ACHN (cell line): Measurements from ENCODE around the gene DVL3.

Experiments
- DNase-seq: peaks from one replicate; pipeline ENCODE4 v3.0.0-alpha.2; 2015
- in situ Hi-C: cut with HindIII; loops from 2 replicates; pipeline ENCODE4 v1.10.0; 2017; ENCODE audit warnings: low sequenced_read_pairs, low pct_ligation_motif_present, low pct_unique_long_range_greater_than_20kb

DVL3 gene

DNA sequence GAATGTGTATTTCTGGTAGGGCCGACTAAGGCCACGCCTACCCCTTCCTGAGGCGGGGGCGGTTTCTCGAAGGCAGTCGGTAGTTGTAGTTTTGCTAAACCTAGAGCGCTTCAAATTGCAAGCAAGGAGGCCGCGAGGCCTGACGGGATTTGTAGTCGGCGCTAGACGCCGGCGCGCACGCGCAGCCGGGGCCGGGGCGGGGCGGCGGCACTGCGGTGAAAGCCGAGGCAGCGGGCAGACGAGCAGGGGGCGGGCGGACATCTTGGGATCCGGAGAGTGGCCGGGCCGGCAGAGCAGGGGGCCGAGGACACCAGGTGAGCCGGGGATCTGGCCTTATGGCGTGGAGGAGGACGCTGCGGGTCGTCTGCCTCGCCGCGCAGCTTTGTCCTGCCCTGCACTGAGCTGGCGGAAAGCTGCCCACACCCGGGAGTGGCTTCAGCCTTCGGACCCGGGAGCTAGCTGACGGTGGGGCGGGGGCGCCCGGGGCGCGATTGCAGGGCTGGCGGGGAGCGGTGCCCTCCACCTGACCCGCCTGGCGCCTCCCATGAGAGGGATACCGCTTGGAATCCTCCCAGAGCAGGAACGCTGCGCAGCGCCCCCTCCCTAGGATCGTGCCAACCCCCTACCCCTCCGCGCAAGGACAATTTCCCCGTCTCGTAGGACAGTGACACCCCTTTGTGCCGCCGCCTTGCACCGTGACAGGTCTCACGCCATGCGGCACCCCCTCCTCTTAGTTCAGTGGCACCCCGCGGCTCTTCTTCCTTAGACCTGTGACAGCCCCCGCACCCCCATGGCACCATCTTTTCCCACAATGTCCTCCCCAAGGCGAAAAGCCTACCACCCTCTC is 19.7 kb downstream of the DVL3 start, which contains the start of gene AP2M1:
TSS of gene AP2M1 (plus strand) at position 210 of the 847 bp plus-strand sequence. CDS start 2,139 bp downstream, outside the sequence.
- in situ Hi-C loops, result no loop called here
- DNase-seq, result peak; percentile 98

DNA sequence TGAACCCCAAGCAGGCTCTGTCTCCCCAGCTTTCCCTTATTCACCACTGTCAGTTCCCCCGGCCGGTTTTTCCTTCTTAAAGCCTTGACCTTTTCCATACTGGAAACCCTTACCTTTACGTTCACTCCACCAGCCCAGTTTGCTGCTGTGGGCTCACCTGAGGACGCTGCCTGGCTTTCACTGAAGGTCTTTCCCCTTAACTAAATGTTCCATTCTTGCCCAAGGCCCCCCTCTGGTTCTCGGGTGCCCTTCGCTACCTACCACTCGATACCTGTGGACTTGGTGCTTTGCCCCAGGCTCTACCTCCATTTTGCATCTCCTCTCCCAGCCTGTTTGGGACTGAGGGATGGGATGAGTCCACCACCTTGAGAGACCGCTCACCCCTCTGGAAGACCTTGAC is 20.3 kb downstream of the DVL3 start:
- in situ Hi-C loops, result no loop called here
- no peak for DNase-seq

DNA sequence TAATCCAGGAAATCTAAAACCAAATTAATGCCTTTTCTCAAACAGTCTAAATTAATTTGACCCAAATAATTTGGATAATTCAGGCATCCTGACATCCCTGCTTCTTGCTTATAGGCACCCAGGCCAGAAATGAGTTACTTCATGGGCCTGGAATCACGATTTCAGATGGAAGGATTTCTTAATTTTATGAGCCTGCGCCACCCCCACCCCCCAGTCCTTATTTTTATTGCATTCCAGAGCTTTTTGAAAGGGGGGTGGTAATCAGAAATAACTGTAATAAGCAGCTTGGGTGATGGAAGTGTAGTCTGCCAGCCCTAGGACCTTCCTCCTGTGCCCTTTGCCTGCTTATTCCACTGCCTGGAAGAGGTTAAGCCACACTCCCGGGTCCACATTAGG is 20.8 kb downstream of the DVL3 start:
- in situ Hi-C loops, result no loop called here
- DNase-seq, result no peak

DNA sequence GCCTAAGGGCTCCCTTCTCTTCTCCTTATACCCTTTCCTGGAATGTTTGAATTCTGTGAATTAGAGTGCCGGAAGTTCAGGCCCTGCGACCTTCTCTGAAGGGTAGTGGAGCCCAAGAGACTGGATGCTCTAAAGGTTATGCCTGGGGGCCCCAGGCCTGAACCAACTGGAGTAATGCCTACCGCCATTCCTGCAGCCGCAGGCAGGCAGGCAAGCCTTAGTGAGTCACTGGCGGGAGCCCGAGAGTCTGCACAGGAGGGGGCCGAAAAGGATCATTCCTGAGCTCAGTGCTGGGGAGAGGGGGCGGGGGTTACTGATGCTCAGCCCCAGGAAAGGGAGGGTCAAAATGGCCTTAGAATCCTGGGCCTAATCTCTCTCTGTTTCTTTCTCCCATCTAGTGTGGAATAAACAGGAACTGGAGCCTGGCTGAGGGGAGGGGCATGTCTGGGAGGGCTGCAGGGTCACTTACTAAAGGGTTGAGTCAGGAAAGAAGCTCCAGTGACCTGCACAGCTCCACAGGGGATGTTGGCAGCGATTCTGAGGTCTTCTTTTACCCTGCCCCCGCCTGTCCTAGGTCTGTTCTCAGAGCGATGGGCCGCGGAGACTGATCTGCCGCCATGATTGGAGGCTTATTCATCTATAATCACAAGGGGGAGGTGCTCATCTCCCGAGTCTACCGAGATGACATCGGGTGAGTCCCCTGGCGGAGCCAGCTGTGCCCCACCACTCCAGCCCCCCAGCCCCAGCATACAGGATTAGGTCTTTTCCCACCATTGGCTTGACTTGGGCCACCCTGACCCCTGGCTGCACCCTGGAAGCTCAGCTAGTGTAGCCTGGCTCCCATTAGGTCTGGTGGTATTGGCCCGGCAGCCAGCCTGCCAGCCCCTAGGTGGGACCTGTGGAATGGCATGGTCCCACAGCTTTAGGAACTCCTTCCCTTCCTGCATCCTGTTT is 21.5 kb downstream of the DVL3 start:
- in situ Hi-C loops, result no loop called here
- DNase-seq, result peak; percentile 95

- in situ Hi-C loops, result no loop called here
Observed at GRCh38 chr3:184177331-184177731, 22.2 kb downstream of the DVL3 start.

DNA sequence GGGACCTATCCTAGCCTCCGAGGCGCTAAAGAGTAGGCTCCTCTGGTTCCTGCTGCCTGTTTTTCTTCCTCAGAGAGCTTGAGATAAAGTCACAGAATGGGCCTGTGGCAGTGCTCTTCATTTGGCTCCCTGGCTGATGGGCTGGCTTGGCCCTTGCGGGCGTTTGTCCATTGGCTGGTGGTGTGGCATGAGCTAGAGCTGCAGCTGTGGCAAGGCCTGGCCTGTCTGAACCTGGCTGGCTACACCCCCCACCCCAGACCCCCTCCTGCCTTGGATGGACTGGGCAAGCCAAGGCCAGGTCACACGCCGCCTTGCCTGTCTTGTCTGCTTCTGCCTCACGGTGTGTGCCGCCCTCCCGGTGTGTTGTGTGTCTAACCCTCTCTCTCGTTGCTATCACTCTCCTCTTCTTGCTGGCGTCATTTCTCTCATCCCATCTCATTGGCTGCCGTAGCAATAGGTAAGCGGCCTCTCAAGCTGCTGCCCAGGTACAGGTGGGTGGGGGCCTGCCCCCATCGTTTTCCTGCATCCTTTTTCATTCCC is 22.7 kb downstream of the DVL3 start:
- in situ Hi-C loops, result no loop called here

More at GRCh38 chr3:184177331-184177731, 22.2 kb downstream of the DVL3 start:
- no peak for DNase-seq

GRCh38 chr3:184178521-184179138 is 23.5 kb downstream of the DVL3 start:
- no peak for DNase-seq
- in situ Hi-C loops, result no loop called here

More for the DNA sequence above, 22.7 kb downstream of the DVL3 start:
- DNase-seq, result no peak

DNA sequence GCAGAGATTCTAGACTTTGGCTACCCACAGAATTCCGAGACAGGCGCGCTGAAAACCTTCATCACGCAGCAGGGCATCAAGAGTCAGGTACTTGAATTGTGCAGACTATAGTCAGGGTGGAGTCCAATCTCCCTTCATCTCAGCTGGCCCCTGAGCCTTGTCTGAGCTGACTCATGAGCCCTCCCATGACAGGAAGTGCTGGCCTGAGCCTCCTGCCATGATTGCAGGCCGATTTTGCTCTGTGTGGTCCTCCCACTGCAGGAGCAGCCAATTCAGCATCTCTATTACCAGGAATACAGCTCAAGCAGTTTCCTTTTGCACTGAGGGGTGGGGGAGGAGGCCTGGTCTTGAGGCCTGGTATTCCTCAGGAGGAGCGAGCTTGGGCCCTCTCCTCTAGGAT is 25.0 kb downstream of the DVL3 start:
- in situ Hi-C loops, result no loop called here
- DNase-seq, result no peak

- in situ Hi-C loops, result no loop called here
- no peak for DNase-seq
Observed at GRCh38 chr3:184181596-184181995, 26.4 kb downstream of the DVL3 start.

- in situ Hi-C loops, result no loop called here
- no peak for DNase-seq
Observed at GRCh38 chr3:184183679-184184078, 28.5 kb downstream of the DVL3 start.

DNA sequence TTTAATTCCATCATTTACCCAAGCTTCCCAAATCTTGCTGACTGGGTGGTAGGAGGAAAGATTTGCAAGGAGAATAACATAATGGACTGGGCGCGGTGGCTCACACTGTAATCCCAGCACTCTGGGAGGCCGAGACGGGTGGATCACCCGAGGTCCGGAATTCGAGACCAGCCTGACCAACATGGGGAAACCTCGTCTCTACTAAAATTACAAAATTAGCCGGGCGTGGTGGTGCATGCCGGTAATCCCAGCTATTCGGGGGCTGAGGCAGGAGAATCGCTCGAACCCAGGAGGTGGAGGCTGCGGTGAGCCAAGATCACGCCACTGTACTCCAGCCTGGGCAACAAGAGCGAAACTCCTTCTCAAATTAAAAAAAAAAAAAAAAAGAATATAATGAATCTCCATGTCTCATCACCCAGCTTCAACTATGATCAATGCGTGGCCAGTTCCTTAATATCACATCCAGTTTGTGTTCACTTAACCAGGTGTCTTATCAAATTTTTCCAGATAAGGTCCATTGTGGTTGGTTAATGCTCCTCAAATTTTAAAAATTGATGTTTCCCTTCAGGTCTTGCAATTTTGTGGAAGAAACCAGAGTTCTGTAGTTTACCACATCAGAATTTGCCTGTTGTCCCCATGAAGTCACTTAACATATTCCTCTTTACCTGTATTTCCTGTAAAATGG is 29.5 kb downstream of the DVL3 start:
- DNase-seq, result no peak
- in situ Hi-C loops, result no loop called here

- in situ Hi-C loops, result no loop called here
- peak; percentile 98 for DNase-seq
Observed at GRCh38 chr3:184185461-184186183, 30.4 kb downstream of the DVL3 start.

GRCh38 chr3:184186184-184186901 is 31.2 kb downstream of the DVL3 start, which contains the start of gene ABCF3:
Gene ABCF3 (plus strand): TSS chr3:184186199. CDS start chr3:184186208, 9 bp downstream.
- in situ Hi-C loops, result no loop called here
- DNase-seq, result no peak

GRCh38 chr3:184186902-184187207 is 31.7 kb downstream of the DVL3 start:
- in situ Hi-C loops, result no loop called here
- no peak for DNase-seq

DNA sequence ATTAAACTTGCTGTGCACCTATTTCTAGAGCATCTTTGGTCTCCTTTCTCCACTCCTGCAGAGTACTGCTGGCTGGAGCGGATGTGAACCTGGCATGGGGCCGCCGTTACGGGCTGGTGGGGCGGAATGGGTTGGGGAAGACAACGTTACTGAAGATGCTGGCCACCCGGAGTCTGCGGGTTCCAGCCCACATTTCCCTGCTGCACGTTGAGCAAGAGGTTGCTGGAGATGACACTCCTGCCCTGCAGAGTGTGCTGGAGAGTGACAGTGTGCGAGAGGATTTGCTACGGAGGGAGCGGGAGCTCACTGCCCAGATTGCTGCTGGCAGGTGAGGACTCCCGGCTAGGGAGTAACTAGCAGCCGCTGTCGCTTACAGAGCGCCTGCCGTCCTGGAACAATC is 32.9 kb downstream of the DVL3 start:
- in situ Hi-C loops, result no loop called here
- no peak for DNase-seq

GRCh38 chr3:184189421-184189820 is 34.2 kb downstream of the DVL3 start:
- in situ Hi-C loops, result no loop called here
- DNase-seq, result no peak

- no peak for DNase-seq
- in situ Hi-C loops, result no loop called here
Observed at GRCh38 chr3:184192889-184193288, 37.7 kb downstream of the DVL3 start.
